ENCODE data around the gene EHF. TPM values are rescaled to one million over a fixed set of nuclear protein-coding genes. Genes with fewer than 3 reads are reported as not detected.
A peak's percentile ranks its signal among the peaks of the same experiment; 100 is the strongest.

The EHF gene
- polyA plus RNA-seq (2012; ENCODE audit: low read depth, missing spikeins), result 0.05 TPM

DNA sequence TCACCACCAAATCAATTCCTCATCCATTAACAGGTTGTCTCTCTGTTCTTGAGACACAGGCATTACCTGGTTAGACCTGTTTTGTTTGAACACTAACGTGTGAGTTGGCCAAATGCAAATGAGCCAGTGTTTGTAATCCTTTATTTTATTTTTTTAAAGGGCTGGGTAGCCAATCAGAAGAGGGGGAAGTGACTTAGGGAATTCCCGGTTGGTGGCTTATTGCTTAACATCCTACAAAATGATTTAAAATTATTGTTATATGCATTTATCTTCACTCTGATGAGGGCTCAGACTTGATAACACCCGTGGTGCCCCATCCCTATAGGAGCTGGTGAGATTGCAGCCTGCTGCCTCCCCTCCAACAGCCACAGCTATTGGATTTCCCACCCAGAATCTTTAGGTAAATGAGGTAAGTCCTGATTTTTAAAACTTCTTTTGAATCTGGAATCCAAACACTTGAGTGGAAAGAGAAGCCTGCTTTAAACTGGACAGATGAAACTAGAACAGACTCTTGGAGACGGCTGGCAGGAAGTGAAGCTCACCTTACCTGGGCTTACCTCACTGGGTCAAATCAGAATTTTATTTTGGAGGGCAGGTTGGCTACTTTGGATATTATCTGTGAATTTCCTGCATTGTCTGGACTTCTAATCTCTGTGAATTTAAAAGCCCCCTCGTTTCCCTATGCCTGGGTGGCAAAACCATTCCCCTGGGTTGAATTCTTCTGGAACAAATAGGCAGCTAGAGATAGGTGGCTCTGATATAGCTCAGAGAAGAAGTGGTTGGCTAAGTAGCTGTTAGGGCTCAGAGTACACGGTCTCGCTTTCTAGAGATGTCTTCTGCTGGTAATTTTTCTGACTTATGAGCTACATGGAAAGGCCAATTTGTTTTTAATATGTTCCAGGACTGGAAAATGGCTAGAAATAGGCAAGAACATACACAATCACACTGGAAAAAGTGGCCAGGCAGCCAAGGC, at the start of gene EHF:
EHF (plus strand) TSS at position 274 of the 973 bp plus-strand sequence. CDS start 21,538 bp downstream, outside the sequence.
- no peak for TF ChIP-seq PAX5 (IDR thresholded peaks at IDR 0.05; ENCODE audit: insufficient read depth, low read length, severe bottlenecking)
- FAIRE-seq (no peak), DNase-seq (ENCODE audit: insufficient read length, low spot score) (no peak)

DNA sequence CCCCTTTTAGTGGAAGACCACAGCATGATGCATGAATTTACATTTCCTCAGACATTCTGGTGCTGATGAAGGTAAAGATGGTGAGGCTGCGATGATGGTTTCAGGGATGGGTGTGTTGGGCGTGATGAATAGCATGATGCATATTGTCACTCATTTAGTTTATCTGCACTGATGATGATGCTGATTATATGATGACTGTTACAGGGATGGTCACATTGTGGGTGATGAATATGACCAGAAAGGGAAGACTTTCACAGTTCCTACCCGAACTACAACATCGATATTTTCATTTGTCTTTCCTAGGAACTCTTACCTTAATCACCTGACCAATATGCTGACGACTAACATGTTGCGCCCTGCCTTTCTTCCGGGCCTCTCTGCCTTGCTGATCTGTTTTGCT, 47.4 kb upstream of the EHF start:
- TF ChIP-seq POLR2AphosphoS5 (IDR thresholded peaks at IDR 0.05; ENCODE audit: low read depth, low read length), result no peak
- TF ChIP-seq PAX5 (IDR thresholded peaks at IDR 0.05; ENCODE audit: insufficient read depth, low read length, severe bottlenecking), result no peak
- no peak for TF ChIP-seq POU2F2 (IDR thresholded peaks at IDR 0.05; ENCODE audit: low read depth, low read length)
- no peak for FAIRE-seq
- no peak for DNase-seq (ENCODE audit: insufficient read length, low spot score)

DNA sequence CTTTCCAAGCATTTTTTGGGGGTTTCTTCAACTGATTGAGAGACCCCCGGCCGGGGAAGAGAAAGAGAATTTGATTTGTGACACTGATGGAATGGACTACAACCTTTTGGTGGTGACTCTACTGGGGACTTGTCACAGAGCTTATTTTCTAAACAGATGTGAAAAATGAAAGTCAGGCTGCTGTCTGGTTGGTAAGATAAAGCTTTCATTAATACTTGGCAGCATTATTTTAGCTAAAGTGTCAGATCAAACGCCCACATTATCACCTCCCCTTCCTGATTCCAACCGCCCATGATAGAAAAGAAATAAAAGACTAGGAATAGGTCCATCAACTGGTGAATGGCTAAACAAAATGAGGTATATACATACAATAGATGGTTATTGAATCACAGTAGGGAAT, 45.6 kb upstream of the EHF start:
- TF ChIP-seq PAX5 (IDR thresholded peaks at IDR 0.05; ENCODE audit: insufficient read depth, low read length, severe bottlenecking), result no peak
- TF ChIP-seq POLR2A (IDR thresholded peaks at IDR 0.05; ENCODE audit: low read depth, low read length), result no peak
- TF ChIP-seq TAF1 (IDR thresholded peaks at IDR 0.05; ENCODE audit: low read depth, low read length), result no peak
- TF ChIP-seq POU2F2 (IDR thresholded peaks at IDR 0.05; ENCODE audit: low read depth, low read length), result no peak
- no peak for TF ChIP-seq SPI1 (IDR thresholded peaks at IDR 0.05; ENCODE audit: low read depth, low read length)
- no peak for TF ChIP-seq POLR2AphosphoS5 (IDR thresholded peaks at IDR 0.05; ENCODE audit: low read depth, low read length)
- FAIRE-seq (no peak), DNase-seq (ENCODE audit: insufficient read length, low spot score) (no peak)

DNA sequence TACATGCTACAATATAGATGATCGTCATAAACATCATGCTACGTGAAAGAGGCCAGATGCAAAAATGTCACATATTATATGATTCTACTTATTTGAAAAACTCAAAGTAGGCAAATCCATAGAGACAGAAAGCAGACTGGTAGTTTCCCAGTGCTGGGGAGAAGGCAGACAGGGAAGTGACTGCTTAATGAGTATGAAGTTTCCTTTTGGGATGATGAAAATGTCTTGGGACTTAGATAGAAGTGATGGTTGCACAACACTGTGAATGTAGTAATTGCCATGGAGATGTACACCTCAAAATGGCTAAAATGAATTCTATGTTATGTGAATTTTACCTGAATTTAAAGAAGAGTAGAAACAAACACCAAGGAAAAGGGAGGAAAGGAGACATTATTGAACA, 45.2 kb upstream of the EHF start:
- DNase-seq (ENCODE audit: insufficient read length, low spot score) (no peak), FAIRE-seq (no peak)
- no peak for TF ChIP-seq PAX5 (IDR thresholded peaks at IDR 0.05; ENCODE audit: insufficient read depth, low read length, severe bottlenecking)
- no peak for TF ChIP-seq POLR2AphosphoS5 (IDR thresholded peaks at IDR 0.05; ENCODE audit: low read depth, low read length)
- no peak for TF ChIP-seq POU2F2 (IDR thresholded peaks at IDR 0.05; ENCODE audit: low read depth, low read length)
- TF ChIP-seq SPI1 (IDR thresholded peaks at IDR 0.05; ENCODE audit: low read depth, low read length), result no peak
- no peak for TF ChIP-seq POLR2A (IDR thresholded peaks at IDR 0.05; ENCODE audit: low read depth, low read length)
- TF ChIP-seq TAF1 (IDR thresholded peaks at IDR 0.05; ENCODE audit: low read depth, low read length), result no peak

DNA sequence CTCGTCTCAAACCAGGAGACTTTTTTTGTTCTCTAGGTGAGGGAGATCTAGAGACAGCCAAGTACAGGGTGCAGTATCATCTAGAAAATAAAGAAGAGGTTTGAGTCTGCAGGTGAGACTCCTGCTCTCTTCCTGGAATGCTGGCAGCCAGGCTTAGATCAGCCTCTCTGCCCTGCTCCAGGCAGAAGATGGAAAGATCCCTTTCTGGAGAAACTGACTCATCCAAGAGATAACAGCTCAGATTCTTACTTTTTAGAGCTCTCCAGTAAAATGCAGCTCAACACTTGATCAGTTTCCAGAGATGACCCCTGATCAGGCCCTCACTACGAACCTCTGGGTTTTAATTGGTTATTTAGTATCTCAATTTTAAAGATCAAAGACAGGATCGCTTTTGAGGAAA, 44.6 kb upstream of the EHF start:
- TF ChIP-seq TAF1 (IDR thresholded peaks at IDR 0.05; ENCODE audit: low read depth, low read length) (no peak), POU2F2 (IDR thresholded peaks at IDR 0.05; ENCODE audit: low read depth, low read length) (no peak)

DNA sequence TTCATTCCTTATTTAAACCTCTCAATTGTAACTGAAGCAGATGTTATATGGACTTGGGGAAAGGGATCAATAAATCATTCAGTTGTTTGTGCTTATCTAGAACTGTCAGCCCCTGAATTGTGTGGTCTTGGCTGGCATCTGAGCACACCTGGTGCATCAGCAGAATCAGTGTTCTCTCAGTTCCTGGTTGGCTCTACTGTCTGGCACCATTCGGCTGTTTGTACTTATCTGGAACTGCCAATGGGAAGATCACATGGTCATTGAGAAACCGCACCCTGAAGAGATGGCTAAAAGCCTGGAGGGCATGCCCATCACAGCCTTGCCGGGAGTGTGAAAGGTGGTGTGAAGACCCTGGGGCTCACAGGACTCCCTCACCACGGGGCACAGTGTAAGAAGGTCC, 37.1 kb upstream of the EHF start:
- FAIRE-seq (no peak), DNase-seq (ENCODE audit: insufficient read length, low spot score) (no peak)
- TF ChIP-seq POLR2AphosphoS5 (IDR thresholded peaks at IDR 0.05; ENCODE audit: low read depth, low read length) (no peak), TAF1 (IDR thresholded peaks at IDR 0.05; ENCODE audit: low read depth, low read length) (no peak), SPI1 (IDR thresholded peaks at IDR 0.05; ENCODE audit: low read depth, low read length) (no peak), POLR2A (IDR thresholded peaks at IDR 0.05; ENCODE audit: low read depth, low read length) (no peak), POU2F2 (IDR thresholded peaks at IDR 0.05; ENCODE audit: low read depth, low read length) (no peak), PAX5 (IDR thresholded peaks at IDR 0.05; ENCODE audit: insufficient read depth, low read length, severe bottlenecking) (no peak)

More for the DNA sequence above, 44.6 kb upstream of the EHF start:
- no peak for DNase-seq (ENCODE audit: insufficient read length, low spot score)
- FAIRE-seq, result no peak

DNA sequence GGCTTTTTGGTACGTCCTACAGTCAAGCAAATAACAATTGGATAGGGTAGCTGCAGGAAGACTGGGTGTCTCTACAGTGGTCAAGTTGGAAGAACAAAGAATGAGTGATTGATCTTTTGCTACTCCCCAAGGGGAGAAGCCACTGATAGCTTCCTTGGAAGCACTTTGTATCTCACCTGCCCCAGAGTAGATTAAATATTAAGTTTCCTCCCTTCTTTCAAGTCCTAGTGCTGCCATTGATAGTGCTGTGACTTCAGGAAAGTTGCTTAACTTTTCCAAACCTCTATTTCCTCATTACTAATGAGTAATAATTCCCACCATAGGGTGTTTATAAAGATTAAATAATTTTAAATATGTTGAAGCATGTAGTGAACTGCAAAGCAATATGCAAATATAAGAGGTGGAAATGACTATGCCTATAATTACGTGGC, 35.6 kb upstream of the EHF start:
- DNase-seq (ENCODE audit: insufficient read length, low spot score) (no peak), FAIRE-seq (no peak)
- no peak for TF ChIP-seq POLR2AphosphoS5 (IDR thresholded peaks at IDR 0.05; ENCODE audit: low read depth, low read length)
- no peak for TF ChIP-seq TAF1 (IDR thresholded peaks at IDR 0.05; ENCODE audit: low read depth, low read length)
- TF ChIP-seq SPI1 (IDR thresholded peaks at IDR 0.05; ENCODE audit: low read depth, low read length), result no peak
- TF ChIP-seq POU2F2 (IDR thresholded peaks at IDR 0.05; ENCODE audit: low read depth, low read length), result no peak
- TF ChIP-seq PAX5 (IDR thresholded peaks at IDR 0.05; ENCODE audit: insufficient read depth, low read length, severe bottlenecking), result no peak
- TF ChIP-seq POLR2A (IDR thresholded peaks at IDR 0.05; ENCODE audit: low read depth, low read length), result no peak

DNA sequence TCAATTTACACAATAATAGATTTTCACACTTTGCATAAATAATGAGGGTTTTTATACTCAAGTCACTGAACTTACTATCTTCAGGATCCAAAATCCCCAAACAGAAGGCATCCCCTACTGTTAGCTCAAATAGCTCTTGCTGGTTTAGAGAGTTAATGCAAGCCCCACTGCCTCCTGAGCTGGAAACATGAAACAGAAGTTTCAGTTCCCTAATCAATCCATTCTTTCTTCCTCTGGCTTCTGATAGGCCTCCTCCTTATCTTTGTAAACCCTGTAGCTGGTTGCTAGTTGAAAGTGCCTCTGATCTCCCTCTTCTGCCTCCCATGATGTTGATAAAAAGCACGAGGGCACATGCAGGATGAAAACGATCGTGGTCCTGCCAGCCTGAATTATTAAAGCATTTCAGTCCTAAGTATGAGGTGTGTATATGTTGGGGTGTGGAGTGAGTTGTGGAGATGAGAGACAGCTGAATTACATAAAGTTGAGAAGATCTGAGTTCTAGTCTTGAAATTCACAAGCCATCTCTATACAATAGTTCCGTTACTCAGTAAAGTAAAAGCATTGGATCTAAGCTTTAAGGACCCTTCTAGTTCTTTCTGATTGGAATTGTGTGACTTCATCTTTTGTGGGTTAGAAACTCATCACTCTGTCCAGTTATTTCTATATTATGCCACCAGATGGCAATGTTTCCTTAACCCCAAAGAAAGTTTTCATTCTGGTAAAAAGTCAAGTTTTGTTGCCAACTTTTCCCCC, 35.0 kb upstream of the EHF start:
- no peak for DNase-seq (ENCODE audit: insufficient read length, low spot score)
- TF ChIP-seq SPI1 (IDR thresholded peaks at IDR 0.05; ENCODE audit: low read depth, low read length) (peak; percentile 99), PAX5 (IDR thresholded peaks at IDR 0.05; ENCODE audit: insufficient read depth, low read length, severe bottlenecking) (peak; percentile 84), POLR2AphosphoS5 (IDR thresholded peaks at IDR 0.05; ENCODE audit: low read depth, low read length) (no peak)
- peak; percentile 87 for FAIRE-seq

DNA sequence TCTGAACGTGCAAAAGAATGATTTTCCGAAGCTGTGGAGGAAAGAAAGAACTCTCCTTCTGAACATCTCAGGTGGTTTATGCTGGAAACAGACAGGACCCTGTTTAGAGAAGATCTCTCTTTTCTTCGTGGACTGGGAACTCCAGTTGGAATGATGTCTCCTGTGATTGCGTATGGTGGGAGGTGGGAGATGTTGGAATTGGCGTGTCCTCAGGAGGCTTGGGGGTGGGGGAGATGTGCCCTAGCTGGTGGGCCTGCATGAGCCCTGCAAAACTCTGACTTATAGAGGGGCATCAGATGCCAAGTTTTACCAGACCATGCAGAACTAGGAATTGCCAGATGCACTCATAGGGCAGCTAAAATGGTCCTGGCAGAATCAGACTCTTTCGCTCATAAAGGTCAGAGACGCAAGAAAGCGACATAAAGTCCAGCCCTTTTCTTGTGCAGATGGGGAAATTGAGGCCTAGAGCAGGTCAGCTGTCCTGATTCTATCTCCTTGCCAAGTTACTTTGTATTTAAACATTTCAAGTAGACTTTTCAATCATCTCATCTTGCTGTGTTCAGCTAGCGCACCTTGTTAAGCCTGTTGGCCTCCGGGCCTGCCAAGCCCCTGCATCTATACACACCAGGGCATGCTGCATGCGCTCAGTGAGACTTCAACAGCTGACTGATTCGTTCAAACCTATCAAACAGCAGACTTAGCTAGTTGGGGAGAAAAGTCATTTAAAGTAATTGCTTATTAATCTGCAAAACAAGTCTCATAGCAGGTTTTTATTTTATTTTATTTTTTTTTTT, 34.2 kb upstream of the EHF start:
- FAIRE-seq (no peak), DNase-seq (ENCODE audit: insufficient read length, low spot score) (no peak)
- TF ChIP-seq POLR2AphosphoS5 (IDR thresholded peaks at IDR 0.05; ENCODE audit: low read depth, low read length) (no peak), POU2F2 (IDR thresholded peaks at IDR 0.05; ENCODE audit: low read depth, low read length) (no peak), SPI1 (IDR thresholded peaks at IDR 0.05; ENCODE audit: low read depth, low read length) (no peak), POLR2A (IDR thresholded peaks at IDR 0.05; ENCODE audit: low read depth, low read length) (no peak), PAX5 (IDR thresholded peaks at IDR 0.05; ENCODE audit: insufficient read depth, low read length, severe bottlenecking) (no peak), TAF1 (IDR thresholded peaks at IDR 0.05; ENCODE audit: low read depth, low read length) (no peak)

Data from GM12891 (cell line).